GM12878 (cell line): ENCODE data around the gene SEPTIN7. TPM values are rescaled to one million over a fixed set of nuclear protein-coding genes. Genes with fewer than 3 reads are reported as not detected.

Experiments used
- ATAC-seq: fragments of 200-7000 bp; cut with Tn5 transposase; 3 replicates; pipeline ENCODE4 v1.9.1; 2020; ENCODE audit warnings: mild to moderate bottlenecking, moderate library complexity
- BruUV-seq: library from RNA; stranded (reverse); fragments of 400-500 nt; replicated peaks from 2 replicates; lab custom pipeline; 2021; lab: Mats Ljungman, UMichigan
- CTCF ChIA-PET: fragments of 300-600 bp; sonication (Branson Sonifier 250); formaldehyde crosslinking; extraction: SDS; loops from one replicate; lab custom pipeline; 2021; ENCODE audit warnings: inconsistent platforms; lab: Yijun Ruan, JAX
- POLR2A ChIA-PET: fragments of 350-600 bp; formaldehyde crosslinking; extraction: SDS; loops from one replicate; lab custom pipeline; 2021; ENCODE audit warnings: inconsistent platforms; lab: Charles Lee
- RAD21 ChIA-PET: fragments of 300-600 bp; sonication (Branson Sonifier 250); formaldehyde crosslinking; loops from one replicate; lab custom pipeline; 2023; ENCODE audit warnings: antibody characterized with exemption; ENCODE audit not compliant: unreplicated experiment; lab: Charles Lee
- SMC1A ChIA-PET: fragments of 300-600 bp; sonication (Branson Sonifier 250); formaldehyde crosslinking; loops from one replicate; lab custom pipeline; 2023; ENCODE audit not compliant: unreplicated experiment, uncharacterized antibody; lab: Charles Lee
- DNase-seq: peaks from one replicate; pipeline ENCODE4 v3.0.0-alpha.2; 2011; ENCODE audit warnings: low read depth, low spot score
- FAIRE-seq: peaks from 3 replicates; lab custom pipeline; 2011; peaks lifted over from hg19 to GRCh38; lab: Jason Lieb, UNC
- H2AFZ ChIP-seq: 2 replicates; pipeline ENCODE4 v1.6.0; 2011; ENCODE audit warnings: low read depth, low read length, control low read depth; ENCODE audit not compliant: control insufficient read depth
- H3K27ac ChIP-seq: 2 replicates; pipeline ENCODE4 v1.5.1; 2011; ENCODE audit warnings: control low read depth; ENCODE audit not compliant: control insufficient read depth, insufficient read depth
- H3K27me3 ChIP-seq, 2 experiments: replicated peaks in 1 of 2; 2 replicates each; pipeline versions ENCODE4 v1.6.0 to v1.6.1; 2011; ENCODE audit warnings: low read length in 1 of 2; ENCODE audit not compliant: control insufficient read depth in 2 of 2, insufficient read depth in 2 of 2
- H3K36me3 ChIP-seq, 2 experiments: 2 replicates each; pipeline ENCODE4 v1.5.1; 2011; ENCODE audit warnings: low read length in 1 of 2; ENCODE audit not compliant: control insufficient read depth in 2 of 2, insufficient read depth in 2 of 2
- H3K4me1 ChIP-seq: 2 replicates; pipeline ENCODE4 v1.6.1; 2011; ENCODE audit warnings: mild to moderate bottlenecking, low read length, moderate library complexity, mixed read lengths; ENCODE audit not compliant: control insufficient read depth, insufficient read depth
- H3K4me2 ChIP-seq: 2 replicates; pipeline ENCODE4 v1.6.0; 2011; ENCODE audit warnings: control low read depth; ENCODE audit not compliant: control insufficient read depth, insufficient read depth
- H3K4me3 ChIP-seq: fragments of 200-600 bp; sonication (generic); 2 replicates; pipeline ENCODE4 v1.5.1; 2016
- H3K79me2 ChIP-seq: 2 replicates; pipeline ENCODE4 v1.6.0; 2011; ENCODE audit warnings: low read length; ENCODE audit not compliant: control insufficient read depth, insufficient read depth
- H3K9ac ChIP-seq: 2 replicates; pipeline ENCODE4 v1.8.0; 2011; ENCODE audit warnings: low read length, control low read depth, mixed read lengths; ENCODE audit not compliant: control insufficient read depth, insufficient read depth
- H3K9me3 ChIP-seq: replicated peaks from 3 replicates; pipeline ENCODE4 v1.5.1; 2011; ENCODE audit warnings: mild to moderate bottlenecking, low read length; ENCODE audit not compliant: control insufficient read depth, insufficient read depth
- H4K20me1 ChIP-seq: 2 replicates; pipeline ENCODE4 v1.6.0; 2011; ENCODE audit not compliant: control insufficient read depth, insufficient read depth
- EZH2 ChIP-seq: IDR thresholded peaks from 2 replicates; pipeline ENCODE4 v1.6.1; 2012; ENCODE audit warnings: low read depth, mild to moderate bottlenecking, control low read depth, inconsistent platforms, low read length, borderline replicate concordance; ENCODE audit not compliant: control insufficient read depth
- FOS ChIP-seq: IDR thresholded peaks from 3 replicates; pipeline ENCODE4 v1.6.1; 2011; ENCODE audit warnings: borderline replicate concordance; ENCODE audit not compliant: insufficient read length; ENCODE audit errors: extremely low read depth
- HDAC2 ChIP-seq: fragments of 200-600 bp; sonication (generic); IDR thresholded peaks from 2 replicates; pipeline ENCODE4 v1.6.1; 2017
- KAT2A ChIP-seq: conservative IDR thresholded peaks from 2 replicates; pipeline ENCODE4 v1.6.1; 2011; ENCODE audit warnings: low read depth, low read length; ENCODE audit not compliant: control insufficient read depth
- LARP7 ChIP-seq: fragments of 450-650 bp; IDR thresholded peaks from 2 replicates; pipeline ENCODE4 v1.6.1; 2017; ENCODE audit warnings: mild to moderate bottlenecking
- MYB ChIP-seq: fragments of 150-350 bp; IDR thresholded peaks from 2 replicates; pipeline ENCODE4 v1.6.1; 2014; ENCODE audit warnings: mild to moderate bottlenecking, low read depth, low read length, borderline replicate concordance
- NR2F1 ChIP-seq: fragments of 450-650 bp; conservative IDR thresholded peaks from 2 replicates; pipeline ENCODE4 v1.6.1; 2017; ENCODE audit warnings: mild to moderate bottlenecking
- SIX5 ChIP-seq: IDR thresholded peaks from 2 replicates; pipeline ENCODE4 v1.6.1; 2011; ENCODE audit warnings: mild to moderate bottlenecking, low read depth, low read length, moderate library complexity; ENCODE audit not compliant: severe bottlenecking
- SMARCA5 ChIP-seq: fragments of 450-650 bp; IDR thresholded peaks from 2 replicates; pipeline ENCODE4 v1.6.1; 2017; ENCODE audit warnings: mild to moderate bottlenecking
- SPI1 ChIP-seq: IDR thresholded peaks from 2 replicates; pipeline ENCODE4 v1.6.1; 2011; ENCODE audit warnings: low read depth, mild to moderate bottlenecking, low read length, moderate library complexity, borderline replicate concordance; ENCODE audit not compliant: insufficient read depth
- WRNIP1 ChIP-seq: IDR thresholded peaks from 2 replicates; pipeline ENCODE4 v1.6.1; 2011; ENCODE audit warnings: low read depth, low read length, improper control_type of control experiment, borderline replicate concordance
- ZNF24 ChIP-seq: fragments of 450-650 bp; IDR thresholded peaks from 2 replicates; pipeline ENCODE4 v1.6.1; 2017; ENCODE audit warnings: antibody characterized with exemption, mild to moderate bottlenecking
- ZNF274 ChIP-seq: IDR thresholded peaks from one replicate; pipeline ENCODE4 v1.8.0; 2011; ENCODE audit not compliant: insufficient read length, insufficient read depth
- WGBS: methylation state at CpG from one replicate; pipeline ENCODE4 v1.1.6; 2016; ENCODE audit warnings: low lambda C conversion rate; ENCODE audit not compliant: insufficient replicate concordance, insufficient coverage; ENCODE audit errors: missing lambda C conversion rate; 5-methylcytosine and 5-hydroxymethylcytosine counted together
- in situ Hi-C: fragments of 300-500 bp; cut with MboI; formaldehyde crosslinking; loops from 9 replicates; pipeline ENCODE4 v1.14.3; 2018; ENCODE audit warnings: mixed read lengths
- intact Hi-C: fragments of 100-400 bp; cut with micrococcal nuclease; formaldehyde crosslinking; loops from one replicate; pipeline ENCODE4 v1.14.2; 2022; ENCODE audit not compliant: unreplicated experiment
- polyA plus RNA-seq, 11 experiments: library from polyadenylated mRNA; depleted of rRNA in 4 of 11; unstranded in 6 of 11; stranded (reverse) in 5 of 11; fragments of >200 nt; fragmentation: Nextera tagmentation in 4 of 11; fragmentation: Illumina TruSeq in 1 of 11; extraction: Ambion mirVana in 4 of 11; extraction: Trizol in 1 of 11; gene quantifications; 1 replicate in 1 of 11; 2 replicates in 10 of 11; pipeline versions ENCODE4 v1.2.1 to v1.2.3, GENCODE V29; 2011 to 2016; ENCODE audit warnings: inconsistent platforms in 2 of 11, missing spikeins in 2 of 11, low read depth in 1 of 11
- total RNA-seq, 4 experiments: library from RNA; depleted of rRNA in 3 of 4; stranded (reverse); fragments of >200 nt in 3 of 4; fragmentation: Illumina TruSeq in 1 of 4; extraction: Trizol in 1 of 4; gene quantifications; 2 replicates each; pipeline versions ENCODE4 v1.2.1 to v1.2.3, GENCODE V29; 2013 to 2021
- TF ChIP-seq, protein P1 (sequence below): IDR thresholded peaks from 2 replicates; pipeline ENCODE4 v1.6.1; 2011; ENCODE audit warnings: low read depth, low read length, improper control_type of control experiment, borderline replicate concordance
- TF ChIP-seq, protein P2 (sequence below): IDR thresholded peaks from 2 replicates; pipeline ENCODE4 v1.6.1; 2011; ENCODE audit warnings: borderline replicate concordance, low read depth, mild to moderate bottlenecking, moderate library complexity, low read length; ENCODE audit not compliant: insufficient read depth, poor library complexity, severe bottlenecking

SEPTIN7 gene
- total and polyA plus RNA-seq, 10 of the 15 experiments (the other 5 are each of a cell fraction or from before 2014, with no cell fraction given) = 176 to 787 (median 437) TPM

DNA sequence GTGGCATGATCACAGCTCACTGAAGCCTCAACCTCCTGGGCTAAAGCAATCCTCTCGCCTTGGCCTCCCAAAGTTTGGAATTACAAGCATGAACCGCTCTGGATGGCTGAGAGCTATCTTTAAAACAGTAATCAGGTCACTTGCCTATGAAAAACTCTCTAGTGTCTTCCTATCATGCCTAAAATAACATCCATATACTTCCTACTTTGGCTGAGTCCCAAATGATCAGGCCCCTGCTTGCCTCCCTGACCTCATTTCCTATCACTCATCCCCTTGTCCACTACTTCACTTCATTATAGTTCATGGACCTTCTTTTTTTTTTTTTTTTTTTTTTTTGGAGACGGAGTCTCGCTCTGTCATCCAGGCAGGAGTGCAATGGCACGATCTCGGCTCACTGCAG lies 28.0 kb downstream of the SEPTIN7 start:
- 96% methylated on average over 6 of the region's 6 CpGs for whole genome bisulfite sequencing
- ChIA-PET CTCF (no interaction called here), SMC1A (interaction anchor here (0.6 to 1.4 kb wide), 4 partner anchors 22 to 119 kb away, joined by 3 to 4 read pairs (median 3); no protein-coding TSS in a partner anchor), RAD21 (interaction anchor here (1.0 to 1.4 kb wide), 2 partner anchors 8 to 24 kb away, joined by 3 read pairs; no protein-coding TSS in a partner anchor), POLR2A (interaction anchor here (1.1 kb wide), 1 partner anchor 10 kb away, joined by 3 read pairs; no protein-coding TSS in a partner anchor)
- no peak overlapping the region for H3K4me2 ChIP-seq
- no peaks in the 10 kb centered on the region for H3K4me1 ChIP-seq
- ATAC-seq = no peak
- H3K9ac ChIP-seq = no peak overlapping the region
- H3K27me3 ChIP-seq = no peaks in the 10 kb centered on the region
- no peak for FAIRE-seq
- no peak overlapping the region for H3K4me3 ChIP-seq
- DNase-seq = no peak
- H3K9me3 ChIP-seq = no peaks in the 10 kb centered on the region; the same call in 2 of the 3 replicates
- in situ Hi-C loops = no loop called here
- H3K36me3 ChIP-seq = peaks cover 2% of the 10 kb centered on the region in 2 experiments; a peak in 2 of 4 replicates
- peaks cover 92% of the 10 kb centered on the region for H3K79me2 ChIP-seq
- peaks cover 3% of the 10 kb centered on the region; the same call in 1 of the 2 replicates for H4K20me1 ChIP-seq
- intact Hi-C loops = no loop called here
- BruUV-seq = no TSS peak
- H3K27ac ChIP-seq = no peak overlapping the region
- no peak for TF ChIP-seq KAT2A
- TF ChIP-seq HDAC2 = no peak
- TF ChIP-seq FOS = no peak
- no peak for TF ChIP-seq SPI1
- TF ChIP-seq MYB = no peak
- TF ChIP-seq SIX5 = no peak
- no peak for TF ChIP-seq NR2F1
- TF ChIP-seq, all 136 proteins: peak for 0
- H2AFZ ChIP-seq = no peak overlapping the region

DNA sequence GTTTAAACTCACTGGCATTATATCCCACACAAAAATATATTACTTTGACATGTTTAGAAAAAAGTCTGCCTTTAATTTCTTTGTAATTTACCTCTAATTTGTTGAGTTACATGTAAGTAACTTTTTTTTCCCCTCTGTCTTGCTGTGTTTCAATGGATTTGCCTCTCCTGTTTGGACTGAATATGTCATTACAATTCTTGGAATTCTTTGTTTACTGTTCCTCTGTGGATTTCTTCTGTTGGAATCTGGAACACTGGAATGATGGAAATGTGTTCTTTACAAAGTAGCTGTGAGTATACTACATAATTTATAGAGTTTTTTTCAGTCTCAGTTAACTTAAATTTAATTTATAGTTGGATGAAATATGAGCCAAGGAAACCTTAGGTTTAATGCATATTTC lies 30.4 kb downstream of the SEPTIN7 start:
- RAD21 ChIA-PET = no interaction called here
- no peak for DNase-seq
- intact Hi-C loops = no loop called here
- Histone ChIP-seq H3K4me2 (no peak overlapping the region), H3K36me3 (peaks cover 4 to 8% of the 10 kb centered on the region in 2 experiments), H2AFZ (no peak overlapping the region), H3K27ac (no peak overlapping the region), H3K4me1 (no peaks in the 10 kb centered on the region), H3K79me2 (peaks cover 77% of the 10 kb centered on the region), H3K4me3 (no peak overlapping the region), H3K9ac (no peak overlapping the region), H3K9me3 (no peaks in the 10 kb centered on the region; the same call in 2 of the 3 replicates), H4K20me1 (peaks cover 3% of the 10 kb centered on the region; the same call in 1 of the 2 replicates), H3K27me3 (no peaks in the 10 kb centered on the region)
- POLR2A ChIA-PET = interaction anchor here (0.6 to 1.3 kb wide), 3 partner anchors 9 to 146 kb away, joined by 3 read pairs; no protein-coding TSS in a partner anchor
- SMC1A ChIA-PET = interaction anchor here (1.1 to 2.1 kb wide), 4 partner anchors 28 to 122 kb away, joined by 3 to 9 read pairs (median 4); no protein-coding TSS in a partner anchor
- no peak for FAIRE-seq
- in situ Hi-C loops = no loop called here
- no peak for ATAC-seq
- BruUV-seq = no TSS peak
- CTCF ChIA-PET = interaction anchor here (1.0 to 1.2 kb wide), 5 partner anchors 8 to 30 kb away, joined by 3 to 5 read pairs (median 3); partner anchors contain the start of gene SEPTIN7
- no peak for TF ChIP-seq ZNF274
- TF ChIP-seq LARP7 = no peak
- no peak for TF ChIP-seq EZH2
- no peak for TF ChIP-seq ZNF24
- no peak for TF ChIP-seq WRNIP1
- TF ChIP-seq, protein P1, sequence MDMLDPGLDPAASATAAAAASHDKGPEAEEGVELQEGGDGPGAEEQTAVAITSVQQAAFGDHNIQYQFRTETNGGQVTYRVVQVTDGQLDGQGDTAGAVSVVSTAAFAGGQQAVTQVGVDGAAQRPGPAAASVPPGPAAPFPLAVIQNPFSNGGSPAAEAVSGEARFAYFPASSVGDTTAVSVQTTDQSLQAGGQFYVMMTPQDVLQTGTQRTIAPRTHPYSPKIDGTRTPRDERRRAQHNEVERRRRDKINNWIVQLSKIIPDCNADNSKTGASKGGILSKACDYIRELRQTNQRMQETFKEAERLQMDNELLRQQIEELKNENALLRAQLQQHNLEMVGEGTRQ = no peak
- no peak for TF ChIP-seq SMARCA5
- TF ChIP-seq, protein P2, sequence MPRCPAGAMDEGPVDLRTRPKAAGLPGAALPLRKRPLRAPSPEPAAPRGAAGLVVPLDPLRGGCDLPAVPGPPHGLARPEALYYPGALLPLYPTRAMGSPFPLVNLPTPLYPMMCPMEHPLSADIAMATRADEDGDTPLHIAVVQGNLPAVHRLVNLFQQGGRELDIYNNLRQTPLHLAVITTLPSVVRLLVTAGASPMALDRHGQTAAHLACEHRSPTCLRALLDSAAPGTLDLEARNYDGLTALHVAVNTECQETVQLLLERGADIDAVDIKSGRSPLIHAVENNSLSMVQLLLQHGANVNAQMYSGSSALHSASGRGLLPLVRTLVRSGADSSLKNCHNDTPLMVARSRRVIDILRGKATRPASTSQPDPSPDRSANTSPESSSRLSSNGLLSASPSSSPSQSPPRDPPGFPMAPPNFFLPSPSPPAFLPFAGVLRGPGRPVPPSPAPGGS = no peak
